ENCODE data around the gene DNAH8. TPM values are rescaled to one million over a fixed set of nuclear protein-coding genes. Genes with fewer than 3 reads are reported as not detected.

The DNAH8 gene
- total RNA-seq, 1 donor from 2014 or later, result 0.24 TPM

DNA sequence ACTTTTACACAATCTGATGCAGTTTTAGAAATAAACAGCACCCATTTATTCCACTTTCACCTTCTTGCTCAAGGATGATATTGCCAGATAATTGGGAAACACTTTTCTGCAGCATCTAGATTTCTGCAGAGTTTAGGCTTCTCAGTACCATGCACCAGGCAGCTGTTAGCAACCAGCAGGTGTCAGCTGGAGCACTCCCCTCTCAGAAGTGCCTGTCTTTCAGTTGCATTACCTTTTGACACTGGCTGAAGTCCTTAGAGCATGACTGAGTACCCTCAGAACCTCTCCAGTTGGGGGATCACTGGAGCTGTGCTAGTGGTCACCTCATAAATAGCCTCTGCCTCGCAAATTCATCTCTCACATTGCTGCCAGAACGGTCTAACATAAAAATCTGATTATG lies 91.2 kb downstream of the DNAH8 start:
- H3K9me3 Mint-ChIP-seq (ENCODE audit: unreplicated experiment), result no peaks in the 10 kb centered on the region
- TF ChIP-seq, protein P1, sequence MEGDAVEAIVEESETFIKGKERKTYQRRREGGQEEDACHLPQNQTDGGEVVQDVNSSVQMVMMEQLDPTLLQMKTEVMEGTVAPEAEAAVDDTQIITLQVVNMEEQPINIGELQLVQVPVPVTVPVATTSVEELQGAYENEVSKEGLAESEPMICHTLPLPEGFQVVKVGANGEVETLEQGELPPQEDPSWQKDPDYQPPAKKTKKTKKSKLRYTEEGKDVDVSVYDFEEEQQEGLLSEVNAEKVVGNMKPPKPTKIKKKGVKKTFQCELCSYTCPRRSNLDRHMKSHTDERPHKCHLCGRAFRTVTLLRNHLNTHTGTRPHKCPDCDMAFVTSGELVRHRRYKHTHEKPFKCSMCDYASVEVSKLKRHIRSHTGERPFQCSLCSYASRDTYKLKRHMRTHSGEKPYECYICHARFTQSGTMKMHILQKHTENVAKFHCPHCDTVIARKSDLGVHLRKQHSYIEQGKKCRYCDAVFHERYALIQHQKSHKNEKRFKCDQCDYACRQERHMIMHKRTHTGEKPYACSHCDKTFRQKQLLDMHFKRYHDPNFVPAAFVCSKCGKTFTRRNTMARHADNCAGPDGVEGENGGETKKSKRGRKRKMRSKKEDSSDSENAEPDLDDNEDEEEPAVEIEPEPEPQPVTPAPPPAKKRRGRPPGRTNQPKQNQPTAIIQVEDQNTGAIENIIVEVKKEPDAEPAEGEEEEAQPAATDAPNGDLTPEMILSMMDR (IDR thresholded peaks at IDR 0.05), result no peak
- no peak overlapping the region for H3K4me3 Mint-ChIP-seq (ENCODE audit: unreplicated experiment)
- peaks cover 3% of the 10 kb centered on the region for H3K27me3 Mint-ChIP-seq (ENCODE audit: unreplicated experiment)
- no peak for DNase-seq (ENCODE audit: extremely low spot score, unreplicated experiment)
- H3K27ac Mint-ChIP-seq (ENCODE audit: unreplicated experiment), result no peak overlapping the region
- H3K4me1 Mint-ChIP-seq (ENCODE audit: unreplicated experiment), result peaks cover 3% of the 10 kb centered on the region
- no peaks in the 10 kb centered on the region for H3K36me3 Mint-ChIP-seq (ENCODE audit: unreplicated experiment)

DNA sequence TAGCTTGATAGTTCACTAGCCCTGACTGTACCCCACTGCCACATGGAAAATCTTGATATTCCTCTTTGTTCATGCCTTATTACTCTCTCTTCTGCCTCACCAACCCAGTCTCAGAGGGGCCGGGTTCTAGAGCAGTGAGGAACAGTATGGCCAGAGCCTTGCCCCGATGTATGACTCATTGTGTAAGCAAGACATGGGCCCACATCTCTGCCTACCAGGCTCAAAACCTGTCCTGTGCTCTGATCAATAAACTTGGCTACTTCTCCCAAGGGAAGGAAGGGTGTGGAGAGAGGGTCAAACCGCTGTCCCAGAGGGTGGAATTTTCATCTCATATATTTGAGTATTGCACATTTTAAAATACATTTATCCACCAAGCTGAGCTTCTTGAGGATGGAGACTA lies 91.7 kb downstream of the DNAH8 start:
- Mint-ChIP-seq H3K36me3 (ENCODE audit: unreplicated experiment) (no peaks in the 10 kb centered on the region), H3K4me3 (ENCODE audit: unreplicated experiment) (no peak overlapping the region), H3K9me3 (ENCODE audit: unreplicated experiment) (no peaks in the 10 kb centered on the region), H3K4me1 (ENCODE audit: unreplicated experiment) (no peaks in the 10 kb centered on the region), H3K27ac (ENCODE audit: unreplicated experiment) (no peak overlapping the region), H3K27me3 (ENCODE audit: unreplicated experiment) (peaks cover 3% of the 10 kb centered on the region)
- DNase-seq (ENCODE audit: extremely low spot score, unreplicated experiment), result no peak
- TF ChIP-seq, protein P1 (IDR thresholded peaks at IDR 0.05), result no peak

DNA sequence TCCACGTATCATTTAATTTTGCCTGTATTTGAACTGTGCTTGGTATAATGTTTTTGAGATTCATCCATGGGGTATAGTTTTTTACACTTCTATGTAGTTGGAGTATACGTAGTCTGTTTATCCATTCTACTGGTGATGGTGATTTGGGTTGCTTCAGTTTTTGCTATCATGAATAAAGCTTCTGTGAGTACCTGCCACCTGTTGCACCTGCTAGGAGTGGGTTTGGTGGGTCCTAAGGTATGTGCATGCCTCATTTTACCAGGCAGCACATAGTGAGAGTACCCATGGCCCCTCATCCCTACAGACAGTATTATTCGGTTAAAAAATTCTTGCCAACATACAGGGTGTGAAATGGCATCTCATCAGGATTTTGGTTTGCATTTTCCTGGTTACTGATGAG lies 92.9 kb downstream of the DNAH8 start:
- H3K4me1 Mint-ChIP-seq (ENCODE audit: unreplicated experiment), result peaks cover 2% of the 10 kb centered on the region
- H3K27ac Mint-ChIP-seq (ENCODE audit: unreplicated experiment), result no peak overlapping the region
- H3K27me3 Mint-ChIP-seq (ENCODE audit: unreplicated experiment), result peaks cover 6% of the 10 kb centered on the region
- H3K9me3 Mint-ChIP-seq (ENCODE audit: unreplicated experiment), result no peaks in the 10 kb centered on the region
- H3K4me3 Mint-ChIP-seq (ENCODE audit: unreplicated experiment), result no peak overlapping the region
- H3K36me3 Mint-ChIP-seq (ENCODE audit: unreplicated experiment), result no peaks in the 10 kb centered on the region
- DNase-seq (ENCODE audit: extremely low spot score, unreplicated experiment), result no peak
- TF ChIP-seq, protein P1 (IDR thresholded peaks at IDR 0.05), result no peak

DNA sequence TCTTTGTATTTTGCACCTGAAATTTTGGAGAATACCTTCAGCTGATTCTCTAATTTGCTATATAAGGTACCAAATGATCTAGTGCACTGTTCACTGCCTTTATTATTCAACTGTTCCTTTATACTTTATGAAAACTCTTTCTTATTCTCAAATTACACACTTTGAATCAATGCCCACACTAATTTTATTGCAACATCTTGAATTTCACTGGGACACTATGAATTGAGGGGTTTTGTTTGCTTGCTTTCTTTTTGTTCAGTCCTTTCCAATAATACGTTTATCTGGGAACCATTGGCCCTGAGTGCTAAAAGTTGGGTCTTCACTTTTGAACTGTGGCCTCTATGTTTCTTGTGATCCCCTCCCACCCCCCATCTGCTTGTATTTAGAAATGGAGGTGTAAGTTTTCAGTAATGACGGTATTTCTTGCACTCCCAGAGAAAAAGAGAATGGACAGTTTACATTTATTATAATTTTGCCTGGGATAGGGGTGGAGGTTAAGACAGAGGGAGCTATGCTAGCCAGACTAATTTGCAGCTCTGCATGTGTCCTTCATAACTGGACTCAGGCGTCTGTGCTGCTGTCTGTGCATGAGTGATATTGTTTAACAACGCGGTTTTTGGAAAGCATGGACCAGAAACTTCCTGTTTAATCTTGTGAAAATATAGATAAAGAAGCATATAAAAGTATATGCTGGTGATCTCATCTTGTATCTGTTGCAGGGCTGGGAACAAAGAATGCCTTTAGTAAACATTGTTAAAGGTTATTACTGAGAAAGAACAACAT lies 98.1 kb downstream of the DNAH8 start:
- TF ChIP-seq, protein P1 (IDR thresholded peaks at IDR 0.05), result no peak
- no peak overlapping the region for H3K4me3 Mint-ChIP-seq (ENCODE audit: unreplicated experiment)
- no peak overlapping the region for H3K27ac Mint-ChIP-seq (ENCODE audit: unreplicated experiment)
- no peaks in the 10 kb centered on the region for H3K36me3 Mint-ChIP-seq (ENCODE audit: unreplicated experiment)
- peaks cover 8% of the 10 kb centered on the region for H3K4me1 Mint-ChIP-seq (ENCODE audit: unreplicated experiment)
- DNase-seq (ENCODE audit: extremely low spot score, unreplicated experiment), result no peak
- peaks cover 14% of the 10 kb centered on the region for H3K27me3 Mint-ChIP-seq (ENCODE audit: unreplicated experiment)
- no peaks in the 10 kb centered on the region for H3K9me3 Mint-ChIP-seq (ENCODE audit: unreplicated experiment)

DNA sequence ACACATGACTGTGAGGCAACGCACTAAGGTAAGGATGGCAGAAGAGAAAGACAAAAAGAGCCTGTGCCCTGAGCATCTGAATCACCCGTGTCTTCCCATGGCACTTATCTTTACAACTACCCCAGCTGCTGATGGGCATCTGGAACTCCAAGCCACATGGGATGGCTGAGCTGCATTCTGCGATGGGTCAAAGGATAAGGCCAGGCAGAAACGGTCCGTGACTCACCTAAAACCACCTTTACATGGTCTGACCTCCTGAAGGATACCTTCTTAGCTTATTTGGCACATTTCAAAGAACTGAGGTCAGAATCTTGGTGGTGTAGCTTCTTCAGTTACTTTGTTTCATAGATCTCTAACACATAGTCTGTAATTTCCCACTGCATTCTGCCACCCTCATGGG lies 99.7 kb downstream of the DNAH8 start:
- Mint-ChIP-seq H3K27ac (ENCODE audit: unreplicated experiment) (no peak overlapping the region), H3K4me3 (ENCODE audit: unreplicated experiment) (no peak overlapping the region), H3K9me3 (ENCODE audit: unreplicated experiment) (no peaks in the 10 kb centered on the region), H3K36me3 (ENCODE audit: unreplicated experiment) (no peaks in the 10 kb centered on the region), H3K4me1 (ENCODE audit: unreplicated experiment) (peaks cover 8% of the 10 kb centered on the region), H3K27me3 (ENCODE audit: unreplicated experiment) (peaks cover 21% of the 10 kb centered on the region)
- no peak for DNase-seq (ENCODE audit: extremely low spot score, unreplicated experiment)
- TF ChIP-seq, protein P1 (IDR thresholded peaks at IDR 0.05), result no peak
